IMR-90 (cell line): ENCODE measurements around the gene SOS1. TPM values are rescaled to one million over a fixed set of nuclear protein-coding genes. Genes with fewer than 3 reads are reported as not detected.

Experiments used
- ATAC-seq: fragments of 200-7000 bp; cut with Tn5 transposase; 2 replicates; pipeline ENCODE4 v1.9.1; 2020; ENCODE audit warnings: low read depth, mild to moderate bottlenecking, moderate library complexity
- BruUV-seq: library from RNA; stranded (reverse); fragments of 400-500 nt; replicated peaks from 2 replicates; lab custom pipeline; 2021; lab: Mats Ljungman, UMichigan
- CTCF ChIA-PET: fragments of 300-600 bp; formaldehyde crosslinking; extraction: SDS; loops from one replicate; lab custom pipeline; 2021; ENCODE audit warnings: antibody characterized with exemption; lab: Yijun Ruan, JAX
- POLR2A ChIA-PET: fragments of 300-600 bp; sonication (Branson Sonifier 250); formaldehyde crosslinking; loops from one replicate; lab custom pipeline; 2022; ENCODE audit warnings: antibody characterized with exemption; ENCODE audit not compliant: unreplicated experiment; lab: Charles Lee
- DNase-seq: peaks from one replicate; pipeline ENCODE4 v3.0.0; 2013
- H2AFZ ChIP-seq: replicated peaks from 2 replicates; pipeline ENCODE3; 2013; ENCODE audit warnings: low read length, mild to moderate bottlenecking; ENCODE audit not compliant: poor library complexity
- H2AK5ac ChIP-seq: 2 replicates; pipeline ENCODE4 v1.6.1; 2013; ENCODE audit warnings: low read depth, low read length, inconsistent platforms
- H2AK9ac ChIP-seq: replicated peaks from 2 replicates; pipeline ENCODE3; 2013; ENCODE audit warnings: mild to moderate bottlenecking, low read depth, low read length, moderate library complexity; ENCODE audit not compliant: poor library complexity
- H2BK120ac ChIP-seq: 2 replicates; pipeline ENCODE4 v1.6.1; 2013; ENCODE audit warnings: low read depth, low read length, inconsistent platforms
- H2BK15ac ChIP-seq: 3 replicates; pipeline ENCODE4 v1.6.1; 2013; ENCODE audit warnings: low read depth, low read length, inconsistent platforms
- H2BK20ac ChIP-seq: 2 replicates; pipeline ENCODE4 v1.6.1; 2013; ENCODE audit warnings: low read depth, mild to moderate bottlenecking, inconsistent platforms, low read length, moderate library complexity
- H2BK5ac ChIP-seq: 2 replicates; pipeline ENCODE4 v1.6.1; 2013; ENCODE audit warnings: mild to moderate bottlenecking, low read depth, low read length, inconsistent platforms; ENCODE audit not compliant: poor library complexity, severe bottlenecking
- H3K14ac ChIP-seq: replicated peaks from 2 replicates; pipeline ENCODE4 v1.6.1; 2013; ENCODE audit warnings: low read depth, low read length, inconsistent platforms
- H3K18ac ChIP-seq: 2 replicates; pipeline ENCODE4 v1.6.1; 2013; ENCODE audit warnings: low read depth, low read length, control low read depth
- H3K23ac ChIP-seq: 2 replicates; pipeline ENCODE4 v1.6.1; 2013; ENCODE audit warnings: low read depth, low read length, inconsistent platforms
- H3K27ac ChIP-seq: 2 replicates; pipeline ENCODE4 v1.5.1; 2013; ENCODE audit warnings: mild to moderate bottlenecking, control low read depth, low read length; ENCODE audit not compliant: insufficient read depth
- H3K27me3 ChIP-seq: 2 replicates; pipeline ENCODE4 v1.6.1; 2013; ENCODE audit warnings: low read length; ENCODE audit not compliant: control insufficient read depth, insufficient read depth
- H3K36me3 ChIP-seq: 2 replicates; pipeline ENCODE4 v1.6.1; 2013; ENCODE audit warnings: low read length, mixed read lengths; ENCODE audit not compliant: control insufficient read depth, insufficient read depth
- H3K4ac ChIP-seq: 2 replicates; pipeline ENCODE4 v1.6.1; 2013; ENCODE audit warnings: low read depth, low read length, inconsistent platforms
- H3K4me1 ChIP-seq: 2 replicates; pipeline ENCODE4 v1.6.1; 2013; ENCODE audit warnings: low read length, mixed read lengths; ENCODE audit not compliant: control insufficient read depth, insufficient read depth
- H3K4me2 ChIP-seq: 2 replicates; pipeline ENCODE4 v1.6.1; 2013; ENCODE audit warnings: low read depth, mild to moderate bottlenecking, control low read depth, low read length, moderate library complexity
- H3K4me3 ChIP-seq: 2 replicates; pipeline ENCODE4 v1.5.1; 2013; ENCODE audit warnings: low read depth, mild to moderate bottlenecking, control low read depth, low read length, moderate library complexity; ENCODE audit not compliant: insufficient read depth
- H3K56ac ChIP-seq: 2 replicates; pipeline ENCODE4 v1.6.1; 2013; ENCODE audit warnings: low read length, inconsistent platforms; ENCODE audit not compliant: insufficient read depth; ENCODE audit errors: extremely low read depth
- H3K79me1 ChIP-seq, 2 experiments: 2 replicates each; pipeline ENCODE4 v1.6.1; 2013; ENCODE audit warnings: low read length in 2 of 2, inconsistent platforms in 1 of 2, low read depth in 1 of 2
- H3K9ac ChIP-seq: 2 replicates; pipeline ENCODE4 v1.6.1; 2013; ENCODE audit warnings: low read depth, low read length, control low read depth
- H3K9me1 ChIP-seq: 2 replicates; pipeline ENCODE4 v1.6.1; 2013; ENCODE audit warnings: low read length, inconsistent platforms; ENCODE audit not compliant: insufficient read depth
- H3K9me3 ChIP-seq: 2 replicates; pipeline ENCODE4 v1.6.1; 2013; ENCODE audit warnings: low read length; ENCODE audit not compliant: control insufficient read depth, insufficient read depth
- H4K20me1 ChIP-seq: 2 replicates; pipeline ENCODE4 v1.6.1; 2013; ENCODE audit warnings: low read length, inconsistent platforms; ENCODE audit not compliant: insufficient read depth
- H4K5ac ChIP-seq: 2 replicates; pipeline ENCODE4 v1.6.1; 2013; ENCODE audit warnings: mild to moderate bottlenecking, low read depth, low read length, control low read depth
- H4K8ac ChIP-seq, 2 experiments: 2 replicates each; pipeline ENCODE4 v1.6.1; 2013; ENCODE audit warnings: low read depth in 2 of 2, low read length in 2 of 2, control low read depth in 1 of 2, inconsistent platforms in 1 of 2
- H4K91ac ChIP-seq: 2 replicates; pipeline ENCODE4 v1.6.1; 2013; ENCODE audit warnings: low read depth, low read length, inconsistent platforms; ENCODE audit not compliant: insufficient read depth
- CEBPB ChIP-seq: IDR thresholded peaks from 2 replicates; pipeline ENCODE4 v1.6.1; 2012; ENCODE audit warnings: low read depth, low read length, improper control_type of control experiment
- CHD1 ChIP-seq: IDR thresholded peaks from 2 replicates; pipeline ENCODE4 v1.6.1; 2012; ENCODE audit warnings: low read depth, low read length, improper control_type of control experiment
- FOS ChIP-seq: fragments of 150-350 bp; IDR thresholded peaks from 2 replicates; pipeline ENCODE4 v1.6.1; 2016; ENCODE audit warnings: low read depth, low read length
- MAFK ChIP-seq: IDR thresholded peaks from 2 replicates; pipeline ENCODE4 v1.6.1; 2012; ENCODE audit warnings: low read depth, low read length, improper control_type of control experiment
- MAZ ChIP-seq: IDR thresholded peaks from 2 replicates; pipeline ENCODE4 v1.6.1; 2012; ENCODE audit warnings: low read depth, mild to moderate bottlenecking, low read length, improper control_type of control experiment, moderate library complexity, borderline replicate concordance
- MXI1 ChIP-seq: IDR thresholded peaks from 2 replicates; pipeline ENCODE4 v1.6.1; 2012; ENCODE audit warnings: low read depth, mild to moderate bottlenecking, low read length, moderate library complexity, borderline replicate concordance
- NFE2L2 ChIP-seq: fragments of 150-350 bp; IDR thresholded peaks from 2 replicates; pipeline ENCODE4 v1.6.1; 2016; ENCODE audit warnings: low read depth, mild to moderate bottlenecking, low read length
- POLR2A ChIP-seq: IDR thresholded peaks from 2 replicates; pipeline ENCODE4 v1.6.1; 2012; ENCODE audit warnings: mild to moderate bottlenecking, low read depth, low read length
- RAD21 ChIP-seq: IDR thresholded peaks from 2 replicates; pipeline ENCODE4 v1.6.1; 2012; ENCODE audit warnings: low read length, improper control_type of control experiment
- RCOR1 ChIP-seq: IDR thresholded peaks from 2 replicates; pipeline ENCODE4 v1.6.1; 2012; ENCODE audit warnings: mild to moderate bottlenecking, low read length, improper control_type of control experiment; ENCODE audit not compliant: insufficient replicate concordance
- SMC3 ChIP-seq: fragments of 150-350 bp; IDR thresholded peaks from 2 replicates; pipeline ENCODE4 v1.6.1; 2016; ENCODE audit warnings: low read depth, mild to moderate bottlenecking, antibody characterized with exemption, low read length, moderate library complexity
- WGBS, 2 experiments: methylation state at CpG; one replicate each; pipeline versions ENCODE4 v1.1.5 to v1.1.7; 2013; ENCODE audit warnings: missing lambda C conversion rate in 2 of 2; ENCODE audit not compliant: insufficient read length in 1 of 2; ENCODE audit errors: extremely low coverage in 2 of 2; 5-methylcytosine and 5-hydroxymethylcytosine counted together
- dilution Hi-C: fragments of 300-500 bp; cut with HindIII; formaldehyde crosslinking; loops from one replicate; pipeline ENCODE4 v1.14.3; 2018; ENCODE audit warnings: low sequenced_read_pairs; ENCODE audit not compliant: unreplicated experiment
- in situ Hi-C: fragments of 300-500 bp; cut with MboI; formaldehyde crosslinking; loops from 3 replicates; pipeline ENCODE4 v1.14.3; 2019; ENCODE audit warnings: low sequenced_read_pairs, inconsistent platforms, mixed read lengths
- intact Hi-C: fragments of 100-400 bp; cut with micrococcal nuclease; formaldehyde crosslinking; loops from 2 replicates; pipeline ENCODE4 v1.10.0; 2022
- polyA plus RNA-seq, 3 experiments: library from polyadenylated mRNA; depleted of rRNA; stranded (reverse); fragments of >200 nt; gene quantifications; 2 replicates each; pipeline ENCODE4 v1.2.3, GENCODE V29; 2012; ENCODE audit warnings: low replicate concordance in 1 of 3
- total RNA-seq: library from RNA; depleted of rRNA; stranded (reverse); fragments of >200 nt; gene quantifications from 2 replicates; pipeline ENCODE4 v1.2.3, GENCODE V29; 2012
- TF ChIP-seq, protein P1 (sequence below): conservative IDR thresholded peaks from 2 replicates; pipeline ENCODE4 v1.5.1; 2012; ENCODE audit warnings: mild to moderate bottlenecking, low read depth, low read length, improper control_type of control experiment
- TF ChIP-seq, protein P2 (sequence below): fragments of 150-350 bp; IDR thresholded peaks from 2 replicates; pipeline ENCODE4 v1.6.1; 2016; ENCODE audit warnings: low read depth, mild to moderate bottlenecking, low read length, moderate library complexity, borderline replicate concordance

SOS1 gene
- total and polyA plus RNA-seq, 2 of the 4 experiments (the other 2 are of a cell fraction), result 8.2 to 11.2 TPM

- Histone ChIP-seq H2BK15ac (no peak overlapping the region), H3K27me3 (peaks cover 3% of the 10 kb centered on the region), H4K8ac (no peak overlapping the region), H4K5ac (no peak overlapping the region), H3K27ac (no peak overlapping the region), H3K56ac (no peak overlapping the region), H3K9me3 (no peaks in the 10 kb centered on the region), H3K4me2 (no peak overlapping the region), H2BK120ac (no peak overlapping the region), H3K36me3 (no peaks in the 10 kb centered on the region), H3K9me1 (no peaks in the 10 kb centered on the region), H3K9ac (no peak overlapping the region), H2AFZ (no peak overlapping the region), H3K4ac (no peak overlapping the region), H2BK5ac (no peak overlapping the region), H4K20me1 (0 out of 2 replicates have a peak, but pooled peaks cover 4% of the 10 kb centered on the region), H3K79me1 (no peaks in the 10 kb centered on the region), H2BK20ac (no peak overlapping the region), H3K23ac (no peak overlapping the region), H2AK9ac (no peak overlapping the region), H4K91ac (no peak overlapping the region), H2AK5ac (no peak overlapping the region), H3K18ac (no peak overlapping the region), H3K4me1 (0 out of 2 replicates have a peak, but pooled peaks cover 2% of the 10 kb centered on the region), H3K4me3 (no peak overlapping the region), H3K14ac (no peak overlapping the region)
- ATAC-seq (no peak), DNase-seq (no peak)
- no TSS peak for BruUV-seq
- dilution Hi-C loops, result no loop called here
- POLR2A ChIA-PET, result no interaction called here
- TF ChIP-seq, protein P1, sequence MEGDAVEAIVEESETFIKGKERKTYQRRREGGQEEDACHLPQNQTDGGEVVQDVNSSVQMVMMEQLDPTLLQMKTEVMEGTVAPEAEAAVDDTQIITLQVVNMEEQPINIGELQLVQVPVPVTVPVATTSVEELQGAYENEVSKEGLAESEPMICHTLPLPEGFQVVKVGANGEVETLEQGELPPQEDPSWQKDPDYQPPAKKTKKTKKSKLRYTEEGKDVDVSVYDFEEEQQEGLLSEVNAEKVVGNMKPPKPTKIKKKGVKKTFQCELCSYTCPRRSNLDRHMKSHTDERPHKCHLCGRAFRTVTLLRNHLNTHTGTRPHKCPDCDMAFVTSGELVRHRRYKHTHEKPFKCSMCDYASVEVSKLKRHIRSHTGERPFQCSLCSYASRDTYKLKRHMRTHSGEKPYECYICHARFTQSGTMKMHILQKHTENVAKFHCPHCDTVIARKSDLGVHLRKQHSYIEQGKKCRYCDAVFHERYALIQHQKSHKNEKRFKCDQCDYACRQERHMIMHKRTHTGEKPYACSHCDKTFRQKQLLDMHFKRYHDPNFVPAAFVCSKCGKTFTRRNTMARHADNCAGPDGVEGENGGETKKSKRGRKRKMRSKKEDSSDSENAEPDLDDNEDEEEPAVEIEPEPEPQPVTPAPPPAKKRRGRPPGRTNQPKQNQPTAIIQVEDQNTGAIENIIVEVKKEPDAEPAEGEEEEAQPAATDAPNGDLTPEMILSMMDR, result no peak
- TF ChIP-seq CEBPB (no peak), RCOR1 (no peak), NFE2L2 (no peak), CHD1 (no peak), MXI1 (no peak), MAFK (no peak), FOS (no peak), POLR2A (no peak), RAD21 (no peak), MAZ (no peak), SMC3 (no peak)
- TF ChIP-seq, protein P2, sequence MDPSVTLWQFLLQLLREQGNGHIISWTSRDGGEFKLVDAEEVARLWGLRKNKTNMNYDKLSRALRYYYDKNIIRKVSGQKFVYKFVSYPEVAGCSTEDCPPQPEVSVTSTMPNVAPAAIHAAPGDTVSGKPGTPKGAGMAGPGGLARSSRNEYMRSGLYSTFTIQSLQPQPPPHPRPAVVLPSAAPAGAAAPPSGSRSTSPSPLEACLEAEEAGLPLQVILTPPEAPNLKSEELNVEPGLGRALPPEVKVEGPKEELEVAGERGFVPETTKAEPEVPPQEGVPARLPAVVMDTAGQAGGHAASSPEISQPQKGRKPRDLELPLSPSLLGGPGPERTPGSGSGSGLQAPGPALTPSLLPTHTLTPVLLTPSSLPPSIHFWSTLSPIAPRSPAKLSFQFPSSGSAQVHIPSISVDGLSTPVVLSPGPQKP, result no peak
- intact Hi-C loops, result no loop called here
- in situ Hi-C loops, result loop anchor here (10.0 kb wide), 1 partner anchor 276 kb away; no protein-coding TSS in a partner anchor
- no CpG with 5 or more reads among the region's 4 CpGs for WGBS, 2 experiments
- CTCF ChIA-PET, result no interaction called here
Measured at GRCh38 chr2:38948995-38949394, 171.9 kb downstream of the SOS1 start.
